ENCODE results near the gene OBI1. TPM values are rescaled to one million over a fixed set of nuclear protein-coding genes. Genes with fewer than 3 reads are reported as not detected.

The OBI1 gene
- total and polyA plus RNA-seq, 9 of the 15 experiments (the other 6 are each of a cell fraction or from before 2014, with no cell fraction given) = 8.7 to 18.4 (median 14.2) TPM

GRCh38 chr13:78623132-78623531 lies 35.8 kb downstream of the OBI1 start:
- Histone ChIP-seq H3K27me3 (ENCODE audit: control insufficient read depth in 2 of 2, insufficient read depth in 2 of 2, low read length in 2 of 2) (no peaks in the 10 kb centered on the region), H3K27ac (ENCODE audit: extremely low read depth, low read depth, low read length) (no peak overlapping the region), H3K9me3 (replicated peaks; ENCODE audit: control insufficient read depth, insufficient read depth, low read depth, low read length) (no peaks in the 10 kb centered on the region), H3K4me1 (replicated peaks in 1 of 2; ENCODE audit: control insufficient read depth in 2 of 2, insufficient read depth in 2 of 2, low read length in 2 of 2) (peaks cover 7 to 9% of the 10 kb centered on the region in 2 experiments; a peak in 3 of 5 replicates), H3K4me2 (ENCODE audit: insufficient read depth, low read length) (no peak overlapping the region), H3K9ac (ENCODE audit: insufficient read depth in 1 of 2, low read depth in 2 of 2, low read length in 2 of 2) (no peak overlapping the region), H4K20me1 (replicated peaks; ENCODE audit: control insufficient read depth, insufficient read depth, low read length) (no peaks in the 10 kb centered on the region), H3K4me3 (no peak overlapping the region), H3K9me1 (ENCODE audit: control insufficient read depth, insufficient read depth, low read length) (no peaks in the 10 kb centered on the region), H3K79me2 (ENCODE audit: control insufficient read depth, insufficient read depth, low read length) (peaks cover 11% of the 10 kb centered on the region; the same call in 2 of the 3 replicates), H3K36me3 (ENCODE audit: control insufficient read depth, insufficient read depth, low read length) (peaks cover 15% of the 10 kb centered on the region; the same call in 2 of the 3 replicates), H2AFZ (ENCODE audit: low read depth, low read length) (no peak overlapping the region)
- POLR2A ChIA-PET = interaction anchor here (1.2 kb wide), 1 partner anchor 12 kb away, joined by 3 read pairs; no protein-coding TSS in a partner anchor
- no peak for TF ChIP-seq RFX1 (IDR thresholded peaks at IDR 0.05)
- TF ChIP-seq CREBBP (IDR thresholded peaks at IDR 0.05; ENCODE audit: low read depth, low read length) = no peak
- no peak for TF ChIP-seq TCF3 (CRISPR knock-in tag; IDR thresholded peaks at IDR 0.05)
- TF ChIP-seq SMAD4 (CRISPR knock-in tag; conservative IDR thresholded peaks at IDR 0.05) = no peak
- TF ChIP-seq ZNF41 (CRISPR knock-in tag; conservative IDR thresholded peaks at IDR 0.05) = no peak
- no peak for TF ChIP-seq PBX2 (CRISPR knock-in tag; IDR thresholded peaks at IDR 0.05; ENCODE audit: low read depth)
- no peak for TF ChIP-seq PBX2 (tag; conservative IDR thresholded peaks at IDR 0.05; ENCODE audit: low read depth)
- no peak for TF ChIP-seq RBM25 (IDR thresholded peaks at IDR 0.05; ENCODE audit: low read depth, low read length, severe bottlenecking)
- TF ChIP-seq POLR2G (IDR thresholded peaks at IDR 0.05; ENCODE audit: low read depth, low read length) = no peak
- CTCF ChIA-PET (ENCODE audit: low intra/inter-chr PET ratio) = no interaction called here
- no TSS peak for BruUV-seq (replicated peaks)
- DNase-seq (ENCODE audit: extremely low read depth in 1 of 4, low spot score in 3 of 4) (no peak), ATAC-seq (no peak), FAIRE-seq (no peak)
- in situ Hi-C loops (cut with MboI) (no loop called here), intact Hi-C loops (cut with micrococcal nuclease) (no loop called here)
- 93% methylated on average over 3 of the region's 3 CpGs for WGBS (ENCODE audit: insufficient coverage, low coverage, missing lambda C conversion rate)

Measured in K562 (cell line).